ENCODE results near the gene ZFAND4. TPM values are rescaled to one million over a fixed set of nuclear protein-coding genes. Genes with fewer than 3 reads are reported as not detected.
"Not testable (repeated sequence)": the region's sequence is repeated elsewhere in the genome, so short reads cannot be mapped to it uniquely, and the experiment has no call there.

Gene ZFAND4
- total RNA-seq, 1 experiment from 2014 or later = 5.0 TPM

DNA sequence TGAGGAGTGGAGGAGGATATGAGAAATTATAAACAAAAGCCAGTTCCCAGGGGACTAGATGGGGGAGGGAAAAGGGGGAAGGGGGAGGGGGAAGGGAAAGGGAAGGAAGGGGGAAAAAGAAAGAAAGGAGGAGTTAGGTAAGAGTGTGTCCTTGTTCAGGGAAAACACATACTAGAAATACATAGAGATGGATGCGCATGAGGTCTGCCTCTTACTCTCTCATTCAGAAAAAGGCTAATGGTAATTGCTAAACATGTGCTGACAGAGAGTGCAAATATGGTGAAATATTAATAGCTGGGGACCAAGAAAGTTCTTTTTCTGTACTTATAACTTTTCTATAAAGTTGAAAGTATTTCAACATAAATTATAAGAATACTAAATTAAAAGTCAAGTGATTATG is 64.5 kb downstream of the ZFAND4 start:
- no peaks in the 10 kb centered on the region for H3K27me3 Mint-ChIP-seq (ENCODE audit: insufficient read depth, unreplicated experiment)
- peaks cover 5% of the 10 kb centered on the region for H3K36me3 Mint-ChIP-seq (ENCODE audit: insufficient read depth, unreplicated experiment)
- intact Hi-C loops (cut with micrococcal nuclease) = no loop called here
- CTCF ChIA-PET = no interaction called here
- TF ChIP-seq, protein P1, sequence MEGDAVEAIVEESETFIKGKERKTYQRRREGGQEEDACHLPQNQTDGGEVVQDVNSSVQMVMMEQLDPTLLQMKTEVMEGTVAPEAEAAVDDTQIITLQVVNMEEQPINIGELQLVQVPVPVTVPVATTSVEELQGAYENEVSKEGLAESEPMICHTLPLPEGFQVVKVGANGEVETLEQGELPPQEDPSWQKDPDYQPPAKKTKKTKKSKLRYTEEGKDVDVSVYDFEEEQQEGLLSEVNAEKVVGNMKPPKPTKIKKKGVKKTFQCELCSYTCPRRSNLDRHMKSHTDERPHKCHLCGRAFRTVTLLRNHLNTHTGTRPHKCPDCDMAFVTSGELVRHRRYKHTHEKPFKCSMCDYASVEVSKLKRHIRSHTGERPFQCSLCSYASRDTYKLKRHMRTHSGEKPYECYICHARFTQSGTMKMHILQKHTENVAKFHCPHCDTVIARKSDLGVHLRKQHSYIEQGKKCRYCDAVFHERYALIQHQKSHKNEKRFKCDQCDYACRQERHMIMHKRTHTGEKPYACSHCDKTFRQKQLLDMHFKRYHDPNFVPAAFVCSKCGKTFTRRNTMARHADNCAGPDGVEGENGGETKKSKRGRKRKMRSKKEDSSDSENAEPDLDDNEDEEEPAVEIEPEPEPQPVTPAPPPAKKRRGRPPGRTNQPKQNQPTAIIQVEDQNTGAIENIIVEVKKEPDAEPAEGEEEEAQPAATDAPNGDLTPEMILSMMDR (IDR thresholded peaks at IDR 0.05; ENCODE audit: unreplicated experiment) = no peak
- no TSS peak for BruUV-seq (replicated peaks)
- H3K9me3 Mint-ChIP-seq (ENCODE audit: unreplicated experiment) = no peaks in the 10 kb centered on the region
- POLR2A ChIA-PET = no interaction called here
- no peaks in the 10 kb centered on the region for H3K4me1 Mint-ChIP-seq (ENCODE audit: insufficient read depth, unreplicated experiment)
- H3K4me3 Mint-ChIP-seq (ENCODE audit: unreplicated experiment) = no peak overlapping the region
- no peak overlapping the region for H3K27ac Mint-ChIP-seq (ENCODE audit: low read depth, unreplicated experiment)
- no peak for DNase-seq (ENCODE audit: unreplicated experiment)

DNA sequence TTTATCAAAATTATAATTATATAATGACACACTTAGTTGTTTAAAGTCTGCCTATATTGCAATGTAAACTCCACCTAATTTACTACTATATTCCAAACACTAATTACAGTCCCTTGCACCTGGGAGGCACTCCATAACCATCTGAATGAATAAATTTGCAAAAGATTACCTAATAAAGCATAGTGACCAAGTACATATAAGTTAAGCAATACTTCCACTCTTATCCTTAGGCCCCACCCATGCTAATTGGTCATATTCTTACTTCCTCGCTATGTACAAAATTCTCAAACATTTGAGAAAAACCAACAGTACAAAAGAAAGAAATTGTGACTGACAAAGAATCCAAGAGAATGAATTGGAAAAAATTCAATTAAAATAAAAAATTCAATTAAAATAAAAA is 65.3 kb downstream of the ZFAND4 start:
- Mint-ChIP-seq H3K4me3 (ENCODE audit: unreplicated experiment) (no peak overlapping the region), H3K27me3 (ENCODE audit: insufficient read depth, unreplicated experiment) (no peaks in the 10 kb centered on the region), H3K27ac (ENCODE audit: low read depth, unreplicated experiment) (no peak overlapping the region), H3K4me1 (ENCODE audit: insufficient read depth, unreplicated experiment) (no peaks in the 10 kb centered on the region), H3K9me3 (ENCODE audit: unreplicated experiment) (no peaks in the 10 kb centered on the region), H3K36me3 (ENCODE audit: insufficient read depth, unreplicated experiment) (no peaks in the 10 kb centered on the region)
- POLR2A ChIA-PET = no interaction called here
- CTCF ChIA-PET = no interaction called here
- BruUV-seq (replicated peaks) = no TSS peak
- DNase-seq (ENCODE audit: unreplicated experiment) = no peak
- TF ChIP-seq, protein P1 (IDR thresholded peaks at IDR 0.05; ENCODE audit: unreplicated experiment) = no peak
- intact Hi-C loops (cut with micrococcal nuclease) = no loop called here

DNA sequence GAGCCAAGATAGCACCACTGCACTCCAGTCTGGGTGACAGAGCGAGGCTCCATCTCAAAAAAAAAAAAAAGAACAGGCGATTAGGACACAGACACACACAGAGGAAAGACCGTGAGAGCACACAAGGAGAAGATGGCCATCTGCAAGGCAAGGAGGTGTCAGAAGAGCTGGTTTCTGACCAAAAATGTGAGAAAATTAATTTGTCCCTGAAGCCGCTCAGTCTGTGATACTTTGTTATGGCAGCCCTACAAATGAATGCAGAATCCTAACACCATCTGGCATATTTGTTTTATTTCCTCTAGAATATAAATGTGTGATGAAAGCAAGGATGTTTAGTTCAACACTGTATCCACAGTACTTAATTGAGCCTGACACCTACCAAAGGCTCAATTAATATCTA is 69.7 kb downstream of the ZFAND4 start:
- no peak overlapping the region for H3K4me3 Mint-ChIP-seq (ENCODE audit: unreplicated experiment)
- no peak for DNase-seq (ENCODE audit: unreplicated experiment)
- no peak overlapping the region for H3K27ac Mint-ChIP-seq (ENCODE audit: low read depth, unreplicated experiment)
- no peaks in the 10 kb centered on the region for H3K27me3 Mint-ChIP-seq (ENCODE audit: insufficient read depth, unreplicated experiment)
- intact Hi-C loops (cut with micrococcal nuclease) = no loop called here
- TF ChIP-seq, protein P1 (IDR thresholded peaks at IDR 0.05; ENCODE audit: unreplicated experiment) = no peak
- no TSS peak for BruUV-seq (replicated peaks)
- POLR2A ChIA-PET = no interaction called here
- no peaks in the 10 kb centered on the region for H3K4me1 Mint-ChIP-seq (ENCODE audit: insufficient read depth, unreplicated experiment)
- CTCF ChIA-PET = interaction anchor here (0.7 kb wide), 1 partner anchor 130 kb away, joined by 3 read pairs; no protein-coding TSS in a partner anchor
- H3K36me3 Mint-ChIP-seq (ENCODE audit: insufficient read depth, unreplicated experiment) = no peaks in the 10 kb centered on the region
- H3K9me3 Mint-ChIP-seq (ENCODE audit: unreplicated experiment) = no peaks in the 10 kb centered on the region

DNA sequence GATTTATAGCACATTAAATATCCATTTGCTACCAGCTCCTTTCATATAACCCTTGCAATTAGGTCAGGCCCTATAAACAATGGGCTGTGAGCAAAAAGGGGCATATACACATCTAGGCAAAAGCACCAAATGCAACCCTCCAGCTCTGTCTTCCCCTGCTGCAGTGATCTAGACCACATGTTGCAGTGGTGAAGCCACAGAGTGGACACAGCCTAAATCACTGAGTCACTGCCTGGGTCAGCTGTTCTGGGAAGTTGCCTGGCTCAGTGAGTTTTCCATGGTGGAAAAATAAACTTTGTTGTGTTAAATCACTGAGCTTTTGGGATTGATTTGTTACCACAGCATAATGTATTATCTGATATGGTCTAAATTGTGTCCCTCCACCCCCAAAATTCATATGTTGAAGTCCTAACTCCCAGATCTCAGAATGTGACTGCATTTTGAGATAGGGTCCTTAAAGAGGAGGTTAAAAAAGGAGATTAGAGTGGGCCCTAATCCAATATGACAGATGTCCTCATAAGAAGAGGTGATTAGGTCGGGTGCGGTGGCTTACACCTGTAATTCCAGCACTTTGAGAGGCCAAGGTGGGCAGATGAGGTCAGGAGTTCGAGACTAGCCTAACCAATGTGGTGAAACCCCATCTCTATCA is 70.4 kb downstream of the ZFAND4 start:
- Mint-ChIP-seq H3K36me3 (ENCODE audit: insufficient read depth, unreplicated experiment) (no peaks in the 10 kb centered on the region), H3K27me3 (ENCODE audit: insufficient read depth, unreplicated experiment) (no peaks in the 10 kb centered on the region), H3K27ac (ENCODE audit: low read depth, unreplicated experiment) (no peak overlapping the region), H3K4me3 (ENCODE audit: unreplicated experiment) (no peak overlapping the region), H3K4me1 (ENCODE audit: insufficient read depth, unreplicated experiment) (no peaks in the 10 kb centered on the region), H3K9me3 (ENCODE audit: unreplicated experiment) (no peaks in the 10 kb centered on the region)
- BruUV-seq (replicated peaks) = no TSS peak
- DNase-seq (ENCODE audit: unreplicated experiment) = peak; percentile 5
- intact Hi-C loops (cut with micrococcal nuclease) = no loop called here
- ChIA-PET CTCF (interaction anchor here (0.6 kb wide), 1 partner anchor 20 kb away, joined by 4 read pairs; no protein-coding TSS in a partner anchor), POLR2A (interaction anchor here (0.9 kb wide), 1 partner anchor 8 kb away, joined by 3 read pairs; no protein-coding TSS in a partner anchor)
- TF ChIP-seq, protein P1 (IDR thresholded peaks at IDR 0.05; ENCODE audit: unreplicated experiment) = no peak

DNA sequence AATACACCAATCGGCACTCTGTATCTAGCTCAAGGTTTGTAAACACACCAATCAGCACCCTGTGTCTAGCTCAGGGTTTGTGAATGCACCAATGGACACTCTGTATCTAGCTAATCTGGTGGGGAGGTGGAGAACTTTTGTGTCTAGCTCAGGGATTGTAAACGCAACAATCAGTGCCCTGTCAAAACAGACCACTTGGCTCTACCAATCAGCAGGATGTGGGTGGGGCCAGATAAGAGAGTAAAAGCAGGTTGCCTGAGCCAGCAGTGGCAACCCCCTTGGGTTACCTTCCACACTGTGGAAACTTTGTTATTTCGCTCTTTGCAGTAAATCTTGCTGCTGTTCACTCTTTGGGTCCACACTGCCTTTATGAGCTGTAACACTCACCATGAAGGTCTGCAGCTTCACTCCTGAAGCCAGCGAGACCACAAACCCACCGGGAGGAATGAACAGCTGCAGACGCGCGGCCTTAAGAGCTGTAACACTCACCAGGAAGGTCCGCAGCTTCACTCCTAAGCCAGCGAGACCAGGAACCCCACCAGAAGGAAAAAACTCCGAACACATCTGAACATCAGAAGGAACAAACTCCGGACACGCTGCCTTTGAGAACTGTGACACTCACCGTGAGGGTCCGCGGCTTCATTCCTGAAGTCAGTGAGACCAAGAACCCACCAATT is 71.2 kb downstream of the ZFAND4 start:
- H3K4me3 Mint-ChIP-seq (ENCODE audit: unreplicated experiment); H3K9me3 Mint-ChIP-seq (ENCODE audit: unreplicated experiment); DNase-seq (ENCODE audit: unreplicated experiment); H3K27me3 Mint-ChIP-seq (ENCODE audit: insufficient read depth, unreplicated experiment); H3K4me1 Mint-ChIP-seq (ENCODE audit: insufficient read depth, unreplicated experiment); BruUV-seq (replicated peaks); H3K36me3 Mint-ChIP-seq (ENCODE audit: insufficient read depth, unreplicated experiment); H3K27ac Mint-ChIP-seq (ENCODE audit: low read depth, unreplicated experiment); intact Hi-C loops (cut with micrococcal nuclease): not testable (repeated sequence)
- CTCF ChIA-PET = interaction anchor here (0.6 to 1.1 kb wide), 2 partner anchors 21 to 71 kb away, joined by 3 to 4 read pairs; no protein-coding TSS in a partner anchor
- POLR2A ChIA-PET = interaction anchor here (0.9 kb wide), 1 partner anchor 8 kb away, joined by 3 read pairs; no protein-coding TSS in a partner anchor

Data from MCF 10A (cell line).